Kidney (tissue), 14 donors: Measurements from ENCODE around the gene NAPSA. TPM values are rescaled to one million over a fixed set of nuclear protein-coding genes. Genes with fewer than 3 reads are reported as not detected.

ENCODE experiments used
- DNase-seq, 5 donors: peaks; one replicate each; pipeline ENCODE4 v3.0.0-alpha.2; 2013 to 2020
- FAIRE-seq: peaks from 2 replicates; lab custom pipeline; 2012; peaks lifted over from hg19 to GRCh38; lab: Jason Lieb, UNC
- H3K27ac ChIP-seq, 2 donors: one replicate each; pipeline ENCODE4 v1.7.0; 2013; ENCODE audit warnings: low read depth in 2 of 2, low read length in 2 of 2, inconsistent platforms in 1 of 2
- H3K27me3 ChIP-seq: one replicate; pipeline ENCODE4 v1.7.1; 2013; ENCODE audit warnings: low read length, inconsistent platforms; ENCODE audit not compliant: control insufficient read depth, insufficient read depth
- H3K36me3 ChIP-seq, 3 donors: one replicate each; pipeline versions ENCODE4 v1.7.0 to v1.7.1; 2013; ENCODE audit warnings: low read length in 3 of 3, control low read depth in 1 of 3, inconsistent platforms in 1 of 3; ENCODE audit not compliant: insufficient read depth in 3 of 3, control insufficient read depth in 2 of 3
- H3K4me1 ChIP-seq, 3 donors: one replicate each; pipeline versions ENCODE4 v1.7.0 to v1.7.1; 2013; ENCODE audit warnings: low read length in 3 of 3, inconsistent platforms in 1 of 3, low read depth in 1 of 3; ENCODE audit not compliant: control insufficient read depth in 2 of 3, insufficient read depth in 2 of 3
- H3K4me3 ChIP-seq, 3 donors: one replicate each; pipeline versions ENCODE4 v1.7.0 to v1.8.1; 2013; ENCODE audit warnings: low read length in 3 of 3, control low read depth in 1 of 3, inconsistent platforms in 1 of 3
- H3K9ac ChIP-seq, 3 donors: one replicate each; pipeline versions ENCODE4 v1.7.0 to v1.7.1; 2013; ENCODE audit warnings: low read length in 3 of 3, control low read depth in 1 of 3, inconsistent platforms in 1 of 3
- H3K9me3 ChIP-seq, 3 donors: one replicate each; pipeline versions ENCODE4 v1.7.0 to v1.7.1; 2013; ENCODE audit warnings: low read length in 3 of 3, control low read depth in 1 of 3, inconsistent platforms in 1 of 3; ENCODE audit not compliant: control insufficient read depth in 2 of 3, insufficient read depth in 1 of 3
- CTCF ChIP-seq: IDR thresholded peaks from 3 replicates; pipeline ENCODE4 v1.5.1; 2012; ENCODE audit warnings: mild to moderate bottlenecking, moderate library complexity, borderline replicate concordance; ENCODE audit not compliant: insufficient read depth; ENCODE audit errors: extremely low read depth
- intact Hi-C: fragments of 100-400 bp; cut with DNase I; formaldehyde crosslinking; loops from one replicate; pipeline ENCODE4 v1.11.1; 2022
- polyA plus RNA-seq: library from polyadenylated mRNA; stranded (reverse); fragments of 350-450 nt; fragmentation: Illumina TruSeq; extraction: RNeasy Lipid Tissue Mini Kit (QIAGEN cat#74804); gene quantifications from one replicate; pipeline ENCODE4 v1.2.3, GENCODE V29; 2014; ENCODE audit warnings: low read depth, low replicate concordance; ENCODE audit not compliant: insufficient read depth
- total RNA-seq: library from RNA; stranded (reverse); fragmentation: NEBNext Ultra II Directional; extraction: Animal tissue kit (Norgen Biotek cat#: 25700); gene quantifications from one replicate; pipeline ENCODE4 v1.2.1, GENCODE V29; 2021
- donor health status: control.
- donor health status: control.
- donor health status: control.
- donor health status: control.
- donor health status: control.
- donor health status: DM: yes; HTN: yes; CAD: no.
- donor health status: Normal renal cell carcinoma (clear cell type).

NAPSA gene
- total and polyA plus RNA-seq, 2 donors from 2014 or later = 217 to 268 TPM

- H3K9me3 ChIP-seq = no peaks in the 10 kb centered on the region
- H3K4me3 ChIP-seq = peak within 1 kb of the TSS; percentile 87 to 95 (median 93)
- no peak for TF ChIP-seq CTCF
- no peaks in the 10 kb centered on the region for H3K4me1 ChIP-seq
- FAIRE-seq (peak; percentile 82), DNase-seq (peak; percentile 96 to 98 (median 98))
- peak within 1 kb of the TSS; percentile 96 to 99 for H3K27ac ChIP-seq
- peaks cover 0 to 32% (median 18%) of the 10 kb centered on the region in 3 donors for H3K36me3 ChIP-seq
- intact Hi-C loops = no loop called here
- H3K27me3 ChIP-seq = no peaks in the 10 kb centered on the region
- H3K9ac ChIP-seq = peak within 1 kb of the TSS; percentile 79 to 100 (median 98)
Observed at GRCh38 chr19:50376166-50377050, 11.0 kb upstream of the NAPSA start, which contains the start of gene NR1H2. TSS of gene NR1H2 (plus strand) at chr19:50376457. CDS start at chr19:50377606, 1,149 bp downstream.

- H3K36me3 ChIP-seq = no peaks in the 10 kb centered on the region
- no peak for TF ChIP-seq CTCF
- FAIRE-seq (no peak), DNase-seq (peak in 1 of 5 donors; percentile 23)
- no peaks in the 10 kb centered on the region for H3K4me1 ChIP-seq
- no peaks in the 10 kb centered on the region for H3K27me3 ChIP-seq
- no peak overlapping the region for H3K4me3 ChIP-seq
- H3K9ac ChIP-seq = no peak overlapping the region
- intact Hi-C loops = no loop called here
- H3K27ac ChIP-seq = no peak overlapping the region
- no peaks in the 10 kb centered on the region for H3K9me3 ChIP-seq
Observed at GRCh38 chr19:50371914-50372475, 6.6 kb upstream of the NAPSA start.

- DNase-seq (peak; percentile 89 to 95 (median 92)), FAIRE-seq (no peak)
- Histone ChIP-seq H3K9me3 (no peaks in the 10 kb centered on the region), H3K4me1 (no peaks in the 10 kb centered on the region), H3K4me3 (peak overlapping the region; percentile 68 to 100 (median 72)), H3K27me3 (no peaks in the 10 kb centered on the region), H3K36me3 (no peaks in the 10 kb centered on the region), H3K27ac (peak overlapping the region; percentile 60 to 76), H3K9ac (peak overlapping the region; percentile 42 to 99 (median 84))
- peak; percentile 83 for TF ChIP-seq CTCF
- intact Hi-C loops = loop anchor here (10.0 kb wide), 1 partner anchor 96 kb away; no protein-coding TSS in a partner anchor
Observed at GRCh38 chr19:50368649-50369570, 3.5 kb upstream of the NAPSA start.
